22Rv1 (cell line): ENCODE data around the gene TRAF3.

Experiments used
- ZFX ChIP-seq: fragments of 450-650 bp; IDR thresholded peaks from 2 replicates; pipeline ENCODE4 v1.6.1; 2017; ENCODE audit warnings: antibody characterized with exemption, borderline replicate concordance
- TF ChIP-seq, protein P1 (sequence below): fragments of 450-650 bp; IDR thresholded peaks from 2 replicates; pipeline ENCODE4 v1.5.1; 2017; ENCODE audit warnings: mild to moderate bottlenecking

DNA sequence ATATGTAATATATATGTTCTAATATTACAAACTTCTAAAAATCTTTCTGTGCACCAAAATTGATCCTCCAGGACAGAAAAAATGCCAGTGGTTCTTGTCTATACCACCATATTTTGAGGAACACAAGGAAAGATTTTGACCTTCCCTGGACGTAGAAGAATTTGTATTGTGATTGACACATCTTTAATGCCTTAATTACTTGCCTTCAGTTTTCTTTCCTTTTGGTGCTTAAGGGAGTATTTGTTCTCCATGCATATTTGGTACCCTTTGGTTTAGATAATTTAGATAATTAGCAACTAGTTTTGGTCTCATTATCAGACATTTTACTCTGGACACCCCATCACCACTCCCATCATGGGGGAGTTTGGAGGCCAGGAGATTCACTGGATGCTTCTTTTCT is 27.6 kb downstream of the TRAF3 start:
- TF ChIP-seq, protein P1, sequence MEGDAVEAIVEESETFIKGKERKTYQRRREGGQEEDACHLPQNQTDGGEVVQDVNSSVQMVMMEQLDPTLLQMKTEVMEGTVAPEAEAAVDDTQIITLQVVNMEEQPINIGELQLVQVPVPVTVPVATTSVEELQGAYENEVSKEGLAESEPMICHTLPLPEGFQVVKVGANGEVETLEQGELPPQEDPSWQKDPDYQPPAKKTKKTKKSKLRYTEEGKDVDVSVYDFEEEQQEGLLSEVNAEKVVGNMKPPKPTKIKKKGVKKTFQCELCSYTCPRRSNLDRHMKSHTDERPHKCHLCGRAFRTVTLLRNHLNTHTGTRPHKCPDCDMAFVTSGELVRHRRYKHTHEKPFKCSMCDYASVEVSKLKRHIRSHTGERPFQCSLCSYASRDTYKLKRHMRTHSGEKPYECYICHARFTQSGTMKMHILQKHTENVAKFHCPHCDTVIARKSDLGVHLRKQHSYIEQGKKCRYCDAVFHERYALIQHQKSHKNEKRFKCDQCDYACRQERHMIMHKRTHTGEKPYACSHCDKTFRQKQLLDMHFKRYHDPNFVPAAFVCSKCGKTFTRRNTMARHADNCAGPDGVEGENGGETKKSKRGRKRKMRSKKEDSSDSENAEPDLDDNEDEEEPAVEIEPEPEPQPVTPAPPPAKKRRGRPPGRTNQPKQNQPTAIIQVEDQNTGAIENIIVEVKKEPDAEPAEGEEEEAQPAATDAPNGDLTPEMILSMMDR, result no peak
- TF ChIP-seq ZFX, result no peak
